Brain microvascular endothelial cell (primary cell): ENCODE results near the gene EVX1.

Experiments
- DNase-seq: peaks from one replicate; pipeline ENCODE4 v3.0.0-alpha.2; 2020
- H3K27ac ChIP-seq: fragments of 250-450 bp; sonication (Bioruptor Pico); 2 replicates; pipeline ENCODE4 v1.5.1; 2020; ENCODE audit warnings: mild to moderate bottlenecking, moderate library complexity
- H3K27me3 ChIP-seq: fragments of 250-450 bp; sonication (Bioruptor Pico); replicated peaks from 2 replicates; pipeline ENCODE4 v1.5.1; 2020; ENCODE audit warnings: mild to moderate bottlenecking
- H3K36me3 ChIP-seq: fragments of 250-450 bp; sonication (Bioruptor Pico); replicated peaks from 2 replicates; pipeline ENCODE4 v1.5.1; 2020; ENCODE audit warnings: mild to moderate bottlenecking
- H3K4me3 ChIP-seq: 2 replicates; pipeline ENCODE4 v1.5.1; 2011; ENCODE audit warnings: low read depth, mild to moderate bottlenecking, control low read depth, low read length, moderate library complexity
- CTCF ChIP-seq: IDR thresholded peaks from 2 replicates; pipeline ENCODE4 v1.5.1; 2011; ENCODE audit warnings: low read depth, mild to moderate bottlenecking, moderate library complexity, low read length, control low read depth, inconsistent platforms; ENCODE audit errors: missing control alignments
- in situ Hi-C: cut with HindIII; loops from 2 replicates; pipeline ENCODE4 v1.10.0; 2017; ENCODE audit warnings: low sequenced_read_pairs, low pct_ligation_motif_present

EVX1 gene

GRCh38 chr7:27248911-27249723 lies 6.5 kb downstream of the EVX1 start:
- DNase-seq = no peak
- peaks cover 99% of the 10 kb centered on the region for H3K27me3 ChIP-seq

GRCh38 chr7:27249724-27250556 lies 7.3 kb downstream of the EVX1 start:
- no peak for DNase-seq
- H3K27me3 ChIP-seq = peaks cover 95% of the 10 kb centered on the region
- TF ChIP-seq CTCF = no peak

More at GRCh38 chr7:27248911-27249723, 6.5 kb downstream of the EVX1 start:
- TF ChIP-seq CTCF = no peak
- H3K36me3 ChIP-seq = no peaks in the 10 kb centered on the region
- H3K4me3 ChIP-seq = no peak overlapping the region
- in situ Hi-C loops = no loop called here
- no peak overlapping the region for H3K27ac ChIP-seq

GRCh38 chr7:27250557-27251070 lies 8.0 kb downstream of the EVX1 start:
- in situ Hi-C loops = no loop called here
- H3K27me3 ChIP-seq = peaks cover 88% of the 10 kb centered on the region
- no peak overlapping the region for H3K4me3 ChIP-seq
- TF ChIP-seq CTCF = no peak
- no peak overlapping the region for H3K27ac ChIP-seq
- H3K36me3 ChIP-seq = no peaks in the 10 kb centered on the region
- DNase-seq = no peak

More at GRCh38 chr7:27249724-27250556, 7.3 kb downstream of the EVX1 start:
- H3K27ac ChIP-seq = no peak overlapping the region
- in situ Hi-C loops = no loop called here
- no peaks in the 10 kb centered on the region for H3K36me3 ChIP-seq
- H3K4me3 ChIP-seq = no peak overlapping the region

- Histone ChIP-seq H3K27me3 (peaks cover 82% of the 10 kb centered on the region), H3K36me3 (no peaks in the 10 kb centered on the region), H3K27ac (no peak overlapping the region), H3K4me3 (no peak overlapping the region)
- in situ Hi-C loops = no loop called here
- no peak for TF ChIP-seq CTCF
- DNase-seq = no peak
Measured at GRCh38 chr7:27251136-27251651, 8.6 kb downstream of the EVX1 start.

GRCh38 chr7:27251652-27252590 lies 9.3 kb downstream of the EVX1 start:
- in situ Hi-C loops = no loop called here
- no peak for DNase-seq
- TF ChIP-seq CTCF = no peak
- H3K36me3 ChIP-seq = no peaks in the 10 kb centered on the region
- H3K4me3 ChIP-seq = no peak overlapping the region
- H3K27me3 ChIP-seq = peaks cover 75% of the 10 kb centered on the region
- H3K27ac ChIP-seq = no peak overlapping the region
